Measurements from ENCODE around the gene CD302. TPM values are rescaled to one million over a fixed set of nuclear protein-coding genes. Genes with fewer than 3 reads are reported as not detected.
"Not testable (repeated sequence)": the region's sequence is repeated elsewhere in the genome, so short reads cannot be mapped to it uniquely, and the experiment has no call there.

The CD302 gene
- total RNA-seq, 2 experiments from 2014 or later = 0.40 to 0.50 TPM

DNA sequence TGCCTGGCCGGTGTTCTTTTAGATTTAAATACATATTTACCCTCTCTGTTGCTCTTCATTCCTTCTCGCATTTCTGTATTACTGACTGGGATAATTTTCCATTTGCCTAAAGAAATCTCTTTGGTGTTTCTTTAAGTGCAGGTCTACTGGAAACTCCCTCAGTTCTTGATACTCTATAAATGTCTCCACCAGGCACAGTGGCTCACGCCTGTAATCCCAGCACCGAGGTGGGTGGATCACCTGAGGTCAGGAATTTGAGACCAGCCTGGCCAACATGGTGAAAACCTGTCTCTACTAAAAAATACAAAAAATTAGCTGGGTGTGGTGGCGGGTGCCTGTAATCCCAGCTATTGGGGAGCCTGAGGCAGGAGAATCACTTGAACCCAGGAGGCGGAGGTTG, 10.4 kb downstream of the CD302 start:
- POLR2A ChIA-PET; H3K36me3 Mint-ChIP-seq (ENCODE audit: low read depth); H3K27ac Mint-ChIP-seq; H3K27me3 Mint-ChIP-seq; H3K9me3 Mint-ChIP-seq; CTCF ChIA-PET; H3K4me3 Mint-ChIP-seq; DNase-seq; H3K4me1 Mint-ChIP-seq: not testable (repeated sequence)

DNA sequence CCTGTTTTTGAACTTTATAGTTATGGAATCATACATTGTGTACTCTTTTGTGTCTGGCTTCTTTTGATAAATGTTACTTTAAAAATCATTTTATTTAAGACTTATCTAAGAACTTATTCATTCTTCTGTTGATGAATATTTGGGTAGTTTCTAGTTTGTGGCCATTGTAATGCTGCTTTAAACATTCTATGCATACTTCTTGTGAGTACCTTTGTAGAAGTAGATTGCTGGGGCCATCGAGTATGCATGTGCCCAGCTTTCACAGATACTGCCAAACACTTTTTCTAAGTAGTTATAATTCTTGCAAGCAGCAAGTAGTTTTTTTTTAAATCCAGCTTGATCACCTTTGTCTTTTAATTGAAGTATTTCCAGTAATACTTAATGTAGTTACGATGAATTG, 11.1 kb downstream of the CD302 start:
- H3K27ac Mint-ChIP-seq = no peak overlapping the region
- peaks cover 4% of the 10 kb centered on the region for H3K4me1 Mint-ChIP-seq
- no peak for DNase-seq
- ChIA-PET POLR2A (no interaction called here), CTCF (no interaction called here)
- H3K4me3 Mint-ChIP-seq = no peak overlapping the region
- no peaks in the 10 kb centered on the region for H3K27me3 Mint-ChIP-seq
- H3K36me3 Mint-ChIP-seq (ENCODE audit: low read depth) = no peaks in the 10 kb centered on the region
- H3K9me3 Mint-ChIP-seq = no peaks in the 10 kb centered on the region

DNA sequence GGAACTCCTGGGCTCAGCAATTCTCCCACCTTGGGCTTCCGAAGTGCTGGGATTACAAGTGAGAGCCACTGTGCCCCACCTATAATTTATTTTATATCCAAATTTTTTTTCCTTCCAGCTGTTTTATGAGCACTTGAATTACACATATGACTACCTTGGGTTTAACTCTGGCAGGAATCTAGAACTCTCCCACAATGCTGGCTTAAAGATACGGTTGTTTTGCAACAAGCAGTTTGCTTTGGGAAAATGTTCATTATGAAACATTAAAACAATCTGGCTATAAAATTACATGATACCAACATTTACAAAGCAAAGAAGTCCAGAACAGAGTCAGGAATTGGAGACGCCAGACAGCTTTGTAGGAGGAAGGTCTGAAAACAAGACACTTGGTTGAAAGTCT, 12.8 kb downstream of the CD302 start:
- Mint-ChIP-seq H3K4me3 (no peak overlapping the region), H3K27me3 (no peaks in the 10 kb centered on the region), H3K4me1 (peaks cover 2% of the 10 kb centered on the region), H3K27ac (no peak overlapping the region), H3K36me3 (ENCODE audit: low read depth) (no peaks in the 10 kb centered on the region), H3K9me3 (no peaks in the 10 kb centered on the region)
- no peak for DNase-seq
- CTCF ChIA-PET = interaction anchor here (0.6 kb wide), 1 partner anchor 608 kb away, joined by 4 read pairs; no protein-coding TSS in a partner anchor
- POLR2A ChIA-PET = no interaction called here

- POLR2A ChIA-PET, H3K9me3 Mint-ChIP-seq: not testable (repeated sequence)
- CTCF ChIA-PET = interaction anchor here (0.6 kb wide), 1 partner anchor 608 kb away, joined by 4 read pairs; no protein-coding TSS in a partner anchor
These were observed 13.3 kb downstream of the CD302 start for GRCh38 chr2:159784744-159785143.

DNA sequence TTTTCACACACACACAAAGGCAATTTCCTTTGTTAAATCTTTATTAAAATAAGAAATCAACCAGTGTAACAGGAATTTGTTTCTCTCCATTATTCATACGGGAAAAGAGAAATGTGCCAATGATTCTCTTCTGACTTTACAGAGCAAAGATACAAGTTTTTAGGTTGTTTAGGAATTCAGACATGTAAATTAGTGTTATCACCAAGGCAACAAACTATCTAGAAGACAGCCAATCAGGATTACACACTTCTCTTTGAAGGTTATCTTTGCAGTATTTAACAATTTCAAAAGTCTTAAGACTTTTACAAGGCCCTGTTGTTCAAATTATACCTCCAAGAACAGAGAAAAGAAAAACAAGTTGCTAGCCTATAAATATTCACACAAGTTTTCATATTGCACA, 14.5 kb downstream of the CD302 start:
- no peaks in the 10 kb centered on the region for H3K4me1 Mint-ChIP-seq
- no peak overlapping the region for H3K27ac Mint-ChIP-seq
- DNase-seq = no peak
- ChIA-PET CTCF (no interaction called here), POLR2A (no interaction called here)
- no peaks in the 10 kb centered on the region for H3K27me3 Mint-ChIP-seq
- H3K4me3 Mint-ChIP-seq = no peak overlapping the region
- H3K9me3 Mint-ChIP-seq = no peaks in the 10 kb centered on the region
- no peaks in the 10 kb centered on the region for H3K36me3 Mint-ChIP-seq (ENCODE audit: low read depth)

More at GRCh38 chr2:159784744-159785143, 13.3 kb downstream of the CD302 start:
- not testable (repeated sequence) for H3K36me3 Mint-ChIP-seq (ENCODE audit: low read depth); H3K27ac Mint-ChIP-seq; DNase-seq; H3K4me3 Mint-ChIP-seq; H3K27me3 Mint-ChIP-seq; H3K4me1 Mint-ChIP-seq

- Mint-ChIP-seq H3K27ac (no peak overlapping the region), H3K4me1 (no peaks in the 10 kb centered on the region), H3K4me3 (no peak overlapping the region), H3K27me3 (no peaks in the 10 kb centered on the region), H3K9me3 (no peaks in the 10 kb centered on the region), H3K36me3 (ENCODE audit: low read depth) (peaks cover 12% of the 10 kb centered on the region)
- no peak for DNase-seq
- ChIA-PET CTCF (no interaction called here), POLR2A (no interaction called here)
These were observed 21.7 kb downstream of the CD302 start for GRCh38 chr2:159776321-159776720.

- no peak for DNase-seq
- Mint-ChIP-seq H3K27me3 (no peaks in the 10 kb centered on the region), H3K4me1 (no peaks in the 10 kb centered on the region), H3K36me3 (ENCODE audit: low read depth) (peaks cover 20% of the 10 kb centered on the region), H3K27ac (no peak overlapping the region), H3K9me3 (no peaks in the 10 kb centered on the region), H3K4me3 (no peak overlapping the region)
- POLR2A ChIA-PET = no interaction called here
- CTCF ChIA-PET = interaction anchor here (0.6 kb wide), 1 partner anchor 70 kb away, joined by 3 read pairs; no protein-coding TSS in a partner anchor
These were observed 23.0 kb downstream of the CD302 start for GRCh38 chr2:159775021-159775420.

DNA sequence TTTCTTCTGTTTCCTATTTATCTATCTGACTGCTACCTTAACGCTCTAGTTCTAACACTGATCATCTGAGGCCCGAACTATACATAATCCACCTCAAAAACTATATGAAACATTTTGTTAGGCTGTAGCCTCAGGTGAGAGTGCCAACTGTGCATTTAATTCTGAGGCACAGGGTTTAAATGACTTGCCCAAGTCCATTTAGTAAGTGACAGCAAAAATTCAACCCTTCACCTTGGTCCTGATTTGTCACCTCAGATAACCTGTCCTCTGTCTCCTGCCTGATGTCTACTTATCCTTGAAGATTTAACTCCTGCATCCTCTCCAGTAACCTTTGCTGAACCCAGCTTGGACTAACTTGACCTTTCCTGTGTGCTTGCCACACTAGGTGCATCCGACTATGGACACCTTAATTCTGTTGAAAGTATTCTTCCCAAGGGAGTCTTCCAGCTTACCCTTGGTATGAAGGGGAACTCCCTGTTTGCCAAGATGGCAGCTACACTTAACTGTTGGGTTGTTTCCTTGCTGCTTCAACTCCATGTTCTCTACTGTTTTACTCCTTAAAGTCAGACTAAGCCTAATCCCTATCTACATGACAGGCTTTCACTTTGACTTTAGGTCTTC, 23.5 kb downstream of the CD302 start:
- ChIA-PET CTCF (interaction anchor here (0.6 kb wide), 1 partner anchor 70 kb away, joined by 3 read pairs; no protein-coding TSS in a partner anchor), POLR2A (no interaction called here)
- Mint-ChIP-seq H3K36me3 (ENCODE audit: low read depth) (peaks cover 21% of the 10 kb centered on the region), H3K27ac (no peak overlapping the region), H3K4me1 (no peaks in the 10 kb centered on the region), H3K9me3 (no peaks in the 10 kb centered on the region), H3K27me3 (no peaks in the 10 kb centered on the region), H3K4me3 (no peak overlapping the region)
- no peak for DNase-seq

GRCh38 chr2:159773886-159774285, 24.1 kb downstream of the CD302 start:
- ChIA-PET POLR2A (interaction anchor here (1.0 kb wide), 1 partner anchor 9 kb away, joined by 3 read pairs; no protein-coding TSS in a partner anchor), CTCF (interaction anchor here (1.4 kb wide), 1 partner anchor 11 kb away, joined by 3 read pairs; no protein-coding TSS in a partner anchor)
- Mint-ChIP-seq H3K36me3 (ENCODE audit: low read depth) (peaks cover 27% of the 10 kb centered on the region), H3K27ac (no peak overlapping the region), H3K27me3 (no peaks in the 10 kb centered on the region), H3K9me3 (no peaks in the 10 kb centered on the region), H3K4me1 (no peaks in the 10 kb centered on the region), H3K4me3 (no peak overlapping the region)
- no peak for DNase-seq

DNA sequence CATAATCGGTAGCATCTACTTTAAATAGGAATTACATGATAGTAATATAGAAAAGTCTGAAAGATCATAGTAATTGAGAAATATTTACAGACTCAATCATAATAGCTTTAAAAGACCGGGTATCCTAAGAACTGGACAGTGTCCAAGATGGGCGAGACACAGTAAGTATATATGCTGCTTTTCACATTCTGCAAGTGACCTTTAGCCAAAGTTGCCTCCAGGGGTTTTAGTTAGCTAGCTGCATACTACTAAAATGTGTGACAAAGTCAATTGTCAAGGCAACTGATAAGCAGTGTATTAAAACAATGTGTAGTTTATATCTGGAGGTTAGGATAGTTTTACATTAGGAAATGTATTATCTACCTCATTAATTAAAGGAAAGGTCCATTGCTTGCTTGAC, 24.6 kb downstream of the CD302 start:
- no peaks in the 10 kb centered on the region for H3K9me3 Mint-ChIP-seq
- no peak for DNase-seq
- CTCF ChIA-PET = interaction anchor here (1.4 kb wide), 1 partner anchor 11 kb away, joined by 3 read pairs; no protein-coding TSS in a partner anchor
- H3K27me3 Mint-ChIP-seq = no peaks in the 10 kb centered on the region
- POLR2A ChIA-PET = interaction anchor here (1.0 kb wide), 1 partner anchor 9 kb away, joined by 3 read pairs; no protein-coding TSS in a partner anchor
- H3K4me3 Mint-ChIP-seq = no peak overlapping the region
- H3K36me3 Mint-ChIP-seq (ENCODE audit: low read depth) = peaks cover 28% of the 10 kb centered on the region
- no peaks in the 10 kb centered on the region for H3K4me1 Mint-ChIP-seq
- H3K27ac Mint-ChIP-seq = no peak overlapping the region

DNA sequence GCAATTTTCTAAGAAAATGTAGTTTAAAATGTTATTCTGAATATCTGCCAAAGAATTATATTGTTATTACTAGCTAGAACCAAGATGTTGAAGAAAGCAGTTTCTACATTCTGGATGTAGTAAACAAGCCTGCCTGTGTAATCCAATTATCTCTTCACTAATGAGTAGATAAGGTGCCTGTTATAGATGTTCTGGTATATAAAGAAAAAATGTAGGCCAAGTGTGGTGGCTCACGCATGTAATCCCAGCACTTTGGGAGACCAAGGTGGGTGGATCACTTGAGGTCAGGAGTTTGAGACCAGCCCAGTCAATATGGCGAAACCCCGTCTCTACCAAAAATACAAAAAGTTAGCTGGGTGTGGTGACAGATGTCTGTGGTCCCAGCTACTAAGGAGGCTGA, 28.9 kb downstream of the CD302 start:
- Mint-ChIP-seq H3K27ac (no peak overlapping the region), H3K27me3 (no peaks in the 10 kb centered on the region), H3K9me3 (no peaks in the 10 kb centered on the region), H3K4me1 (no peaks in the 10 kb centered on the region), H3K4me3 (no peak overlapping the region), H3K36me3 (ENCODE audit: low read depth) (peaks cover 56% of the 10 kb centered on the region)
- CTCF ChIA-PET = interaction anchor here (1.1 kb wide), 1 partner anchor 38 kb away, joined by 3 read pairs; no protein-coding TSS in a partner anchor
- DNase-seq = no peak
- POLR2A ChIA-PET = interaction anchor here (0.8 to 1.0 kb wide), 2 partner anchors 20 to 31 kb away, joined by 4 read pairs; no protein-coding TSS in a partner anchor

DNA sequence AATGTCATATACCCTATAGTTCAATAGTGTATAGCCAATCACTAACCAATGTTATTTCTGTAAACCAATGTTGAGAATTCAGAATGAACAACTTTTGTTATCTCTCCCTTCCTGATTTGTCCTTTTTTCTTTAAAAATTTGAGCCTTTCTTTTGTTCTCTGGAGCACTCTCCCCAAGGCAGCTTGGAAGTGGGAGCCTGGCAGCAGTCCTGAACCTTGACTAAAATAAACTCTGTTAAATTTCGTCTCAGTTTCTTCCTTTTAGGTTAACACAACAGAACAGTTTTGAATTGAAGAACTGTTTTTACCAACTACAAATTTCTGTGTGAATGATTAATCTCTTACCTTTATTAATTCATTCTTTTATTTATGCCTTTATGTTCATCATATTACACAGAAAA, 35.9 kb downstream of the CD302 start:
- no peak for DNase-seq
- no peak overlapping the region for H3K27ac Mint-ChIP-seq
- CTCF ChIA-PET = interaction anchor here (1.4 kb wide), 1 partner anchor 11 kb away, joined by 3 read pairs; no protein-coding TSS in a partner anchor
- H3K4me3 Mint-ChIP-seq = no peak overlapping the region
- H3K4me1 Mint-ChIP-seq = peaks cover 5% of the 10 kb centered on the region
- H3K36me3 Mint-ChIP-seq (ENCODE audit: low read depth) = peaks cover 75% of the 10 kb centered on the region
- H3K9me3 Mint-ChIP-seq = no peaks in the 10 kb centered on the region
- POLR2A ChIA-PET = no interaction called here
- no peaks in the 10 kb centered on the region for H3K27me3 Mint-ChIP-seq

- POLR2A ChIA-PET = no interaction called here
- Mint-ChIP-seq H3K4me1 (peaks cover 5% of the 10 kb centered on the region), H3K27ac (no peak overlapping the region), H3K27me3 (no peaks in the 10 kb centered on the region), H3K9me3 (no peaks in the 10 kb centered on the region), H3K36me3 (ENCODE audit: low read depth) (peaks cover 60% of the 10 kb centered on the region), H3K4me3 (no peak overlapping the region)
- DNase-seq = no peak
- CTCF ChIA-PET = no interaction called here
These were observed 37.7 kb downstream of the CD302 start for GRCh38 chr2:159760326-159760725.

DNA sequence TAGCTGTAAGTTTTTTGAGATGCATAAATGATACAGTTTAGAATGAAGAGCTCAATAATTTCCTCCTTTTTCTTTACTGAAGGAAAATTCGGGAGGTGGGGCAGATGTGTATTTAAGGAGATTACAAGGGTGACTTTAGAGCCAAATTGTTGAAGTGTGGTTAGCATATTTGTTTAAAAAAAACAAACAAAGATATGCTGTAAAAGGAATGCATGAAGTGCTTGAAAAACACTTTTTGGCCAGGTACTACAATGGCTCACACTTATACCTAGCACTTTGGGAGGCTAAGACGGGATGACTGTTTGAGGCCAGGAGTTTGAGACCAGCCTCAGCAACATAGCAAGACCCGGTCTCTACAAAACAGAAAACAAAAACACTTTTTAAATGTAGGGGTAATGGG, 38.4 kb downstream of the CD302 start:
- H3K9me3 Mint-ChIP-seq = no peaks in the 10 kb centered on the region
- H3K4me3 Mint-ChIP-seq = no peak overlapping the region
- no peaks in the 10 kb centered on the region for H3K27me3 Mint-ChIP-seq
- POLR2A ChIA-PET = interaction anchor here (0.7 to 1.2 kb wide), 2 partner anchors 26 to 47 kb away, joined by 4 to 5 read pairs; partner anchors contain the start of gene MARCHF7
- peaks cover 54% of the 10 kb centered on the region for H3K36me3 Mint-ChIP-seq (ENCODE audit: low read depth)
- DNase-seq = no peak
- no peak overlapping the region for H3K27ac Mint-ChIP-seq
- H3K4me1 Mint-ChIP-seq = peaks cover 5% of the 10 kb centered on the region
- CTCF ChIA-PET = no interaction called here
